HG03039 (cell line): Measurements from ENCODE around the gene KLHDC4.
"Not testable (repeated sequence)": the region's sequence is repeated elsewhere in the genome, so short reads cannot be mapped to it uniquely, and the experiment has no call there.

Experiments
- ATAC-seq: cut with Tn5 transposase; IDR thresholded peaks from one replicate; pipeline ENCODE4 v1.9.1; 2021; ENCODE audit warnings: mild to moderate bottlenecking, moderate library complexity; ENCODE audit not compliant: unreplicated experiment

Gene KLHDC4

GRCh38 chr16:87744750-87745514 lies 20.9 kb downstream of the KLHDC4 start:
- ATAC-seq: no peak

GRCh38 chr16:87742781-87743490 lies 22.9 kb downstream of the KLHDC4 start:
- ATAC-seq: no peak

GRCh38 chr16:87741700-87742415 lies 23.9 kb downstream of the KLHDC4 start:
- no peak for ATAC-seq

GRCh38 chr16:87740909-87741424 lies 24.8 kb downstream of the KLHDC4 start:
- ATAC-seq: no peak

GRCh38 chr16:87740441-87740840 lies 25.3 kb downstream of the KLHDC4 start:
- ATAC-seq: no peak

GRCh38 chr16:87739801-87740200 lies 26.0 kb downstream of the KLHDC4 start:
- ATAC-seq: no peak

GRCh38 chr16:87736008-87736382 lies 29.8 kb downstream of the KLHDC4 start:
- ATAC-seq: no peak

- no peak for ATAC-seq
These were observed 30.3 kb downstream of the KLHDC4 start for GRCh38 chr16:87735270-87736007.

- no peak for ATAC-seq
These were observed 31.1 kb downstream of the KLHDC4 start for GRCh38 chr16:87734644-87735043.

GRCh38 chr16:87733190-87733589 lies 32.6 kb downstream of the KLHDC4 start:
- ATAC-seq: no peak

GRCh38 chr16:87731607-87732006 lies 34.2 kb downstream of the KLHDC4 start:
- no peak for ATAC-seq

GRCh38 chr16:87729266-87729954 lies 36.4 kb downstream of the KLHDC4 start:
- no peak for ATAC-seq

GRCh38 chr16:87728026-87728425 lies 37.8 kb downstream of the KLHDC4 start:
- ATAC-seq: no peak

GRCh38 chr16:87727346-87727745 lies 38.4 kb downstream of the KLHDC4 start:
- ATAC-seq: no peak

GRCh38 chr16:87726577-87726976 lies 39.2 kb downstream of the KLHDC4 start:
- not testable (repeated sequence) for ATAC-seq

GRCh38 chr16:87725596-87726235 lies 40.1 kb downstream of the KLHDC4 start:
- no peak for ATAC-seq

- ATAC-seq: no peak
These were observed 41.1 kb downstream of the KLHDC4 start for GRCh38 chr16:87724490-87725291.

- no peak for ATAC-seq
These were observed 42.6 kb downstream of the KLHDC4 start for GRCh38 chr16:87723226-87723623.
